GM18867 (cell line): ENCODE measurements around the gene LRRC45.

Experiments
- ATAC-seq: cut with Tn5 transposase; IDR thresholded peaks from one replicate; pipeline ENCODE4 v1.9.1; 2021; ENCODE audit warnings: mild to moderate bottlenecking, moderate library complexity; ENCODE audit not compliant: unreplicated experiment

LRRC45 gene

GRCh38 chr17:82080048-82080788 is 57.1 kb downstream of the LRRC45 start:
- ATAC-seq, result no peak
